Astrocyte of the spinal cord (primary cell): Measurements from ENCODE around the gene OMA1.

Experiments
- DNase-seq: peaks from one replicate; pipeline ENCODE4 v3.0.0; 2011; ENCODE audit warnings: low read depth, low spot score
- H3K4me3 ChIP-seq: 2 replicates; pipeline ENCODE4 v1.5.1; 2011; ENCODE audit warnings: low read depth, mild to moderate bottlenecking, low read length, moderate library complexity
- in situ Hi-C: cut with HindIII; loops from 2 replicates; pipeline ENCODE4 v1.10.0; 2017; ENCODE audit warnings: low sequenced_read_pairs
- TF ChIP-seq, protein P1 (sequence below): IDR thresholded peaks from 2 replicates; pipeline ENCODE4 v1.5.1; 2012; ENCODE audit warnings: low read depth, mild to moderate bottlenecking, low read length, inconsistent platforms

The OMA1 gene

DNA sequence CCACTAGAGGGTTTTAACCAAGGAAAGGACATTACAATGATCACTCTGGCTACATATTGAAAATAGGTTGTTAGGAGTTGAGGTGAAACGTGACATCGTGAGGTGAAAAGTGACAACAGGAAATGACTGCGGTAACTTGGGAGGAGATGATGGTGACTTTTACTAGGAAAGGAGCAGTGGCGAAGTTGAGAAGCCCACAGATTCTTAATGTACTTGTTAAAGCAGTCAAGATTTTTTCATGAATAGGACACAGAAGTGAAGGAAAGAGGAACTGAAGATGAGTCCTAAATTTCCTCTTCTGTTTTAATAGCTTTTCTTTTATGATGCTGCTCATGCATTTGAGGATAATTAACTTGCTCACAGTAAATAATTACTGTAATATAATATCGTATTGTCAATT is 59.5 kb downstream of the OMA1 start:
- TF ChIP-seq, protein P1, sequence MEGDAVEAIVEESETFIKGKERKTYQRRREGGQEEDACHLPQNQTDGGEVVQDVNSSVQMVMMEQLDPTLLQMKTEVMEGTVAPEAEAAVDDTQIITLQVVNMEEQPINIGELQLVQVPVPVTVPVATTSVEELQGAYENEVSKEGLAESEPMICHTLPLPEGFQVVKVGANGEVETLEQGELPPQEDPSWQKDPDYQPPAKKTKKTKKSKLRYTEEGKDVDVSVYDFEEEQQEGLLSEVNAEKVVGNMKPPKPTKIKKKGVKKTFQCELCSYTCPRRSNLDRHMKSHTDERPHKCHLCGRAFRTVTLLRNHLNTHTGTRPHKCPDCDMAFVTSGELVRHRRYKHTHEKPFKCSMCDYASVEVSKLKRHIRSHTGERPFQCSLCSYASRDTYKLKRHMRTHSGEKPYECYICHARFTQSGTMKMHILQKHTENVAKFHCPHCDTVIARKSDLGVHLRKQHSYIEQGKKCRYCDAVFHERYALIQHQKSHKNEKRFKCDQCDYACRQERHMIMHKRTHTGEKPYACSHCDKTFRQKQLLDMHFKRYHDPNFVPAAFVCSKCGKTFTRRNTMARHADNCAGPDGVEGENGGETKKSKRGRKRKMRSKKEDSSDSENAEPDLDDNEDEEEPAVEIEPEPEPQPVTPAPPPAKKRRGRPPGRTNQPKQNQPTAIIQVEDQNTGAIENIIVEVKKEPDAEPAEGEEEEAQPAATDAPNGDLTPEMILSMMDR: no peak
- in situ Hi-C loops: no loop called here
- no peak for DNase-seq

DNA sequence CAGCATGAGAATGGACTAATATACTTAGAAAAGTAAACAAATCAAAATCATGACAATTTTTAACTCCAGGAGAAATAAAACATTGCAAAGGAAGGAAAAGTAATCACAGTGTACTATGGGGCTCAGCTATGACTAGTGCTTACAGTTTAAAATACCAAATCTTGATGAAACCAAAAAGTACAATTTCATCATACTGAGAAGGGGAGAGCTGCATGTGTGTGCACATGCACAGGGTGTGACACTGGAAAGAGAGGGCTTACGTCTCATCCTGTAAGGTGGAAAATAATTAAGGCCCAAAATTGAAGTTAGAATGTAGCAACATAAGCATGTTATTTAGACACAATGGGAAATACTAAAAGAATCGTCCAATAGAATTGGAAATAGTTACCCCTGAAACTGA is 64.6 kb downstream of the OMA1 start:
- in situ Hi-C loops: no loop called here
- TF ChIP-seq, protein P1: no peak
- no peak overlapping the region for H3K4me3 ChIP-seq
- no peak for DNase-seq

More for the DNA sequence above, 59.5 kb downstream of the OMA1 start:
- H3K4me3 ChIP-seq: no peak overlapping the region

DNA sequence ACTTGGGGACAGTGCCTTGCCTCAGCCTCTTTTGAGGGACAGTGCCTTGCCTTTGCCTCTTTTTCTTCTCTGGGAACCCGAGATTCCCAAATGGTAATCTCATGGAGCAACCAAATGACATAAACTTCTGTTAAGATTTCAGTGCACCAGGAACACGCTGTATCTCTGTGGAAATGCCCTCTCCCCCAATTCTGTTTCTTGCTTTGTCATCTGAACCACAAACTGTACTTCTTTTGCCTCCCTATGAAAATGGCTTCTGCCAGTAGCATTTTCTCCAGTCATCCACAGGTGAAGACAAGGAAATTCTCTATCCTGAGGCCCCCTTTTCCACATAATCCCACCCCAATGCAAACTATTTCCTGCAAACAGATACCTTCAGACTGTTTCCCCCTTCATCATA is 66.3 kb downstream of the OMA1 start:
- DNase-seq: no peak
- in situ Hi-C loops: no loop called here
- TF ChIP-seq, protein P1: no peak
- no peak overlapping the region for H3K4me3 ChIP-seq

DNA sequence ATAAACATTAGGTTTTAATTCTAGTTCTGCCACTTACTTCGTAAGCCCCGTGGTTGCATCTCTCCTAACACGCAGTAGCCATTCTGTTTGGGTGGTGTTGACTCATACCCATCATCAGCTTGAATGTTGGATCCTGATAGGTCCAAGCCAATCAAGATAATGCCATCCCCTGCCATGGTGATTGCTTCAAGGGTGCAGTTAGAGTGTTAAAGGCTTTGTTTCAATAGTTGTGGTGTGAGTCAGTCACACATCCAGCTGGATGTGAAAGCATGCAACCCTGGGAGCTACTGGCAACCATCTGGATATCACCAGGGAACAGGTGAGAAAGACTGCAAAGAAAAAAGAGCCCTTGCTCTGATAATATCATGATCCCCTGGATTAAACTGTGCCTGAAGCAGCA is 69.1 kb downstream of the OMA1 start:
- no peak for DNase-seq
- H3K4me3 ChIP-seq: no peak overlapping the region
- TF ChIP-seq, protein P1: no peak
- in situ Hi-C loops: no loop called here

DNA sequence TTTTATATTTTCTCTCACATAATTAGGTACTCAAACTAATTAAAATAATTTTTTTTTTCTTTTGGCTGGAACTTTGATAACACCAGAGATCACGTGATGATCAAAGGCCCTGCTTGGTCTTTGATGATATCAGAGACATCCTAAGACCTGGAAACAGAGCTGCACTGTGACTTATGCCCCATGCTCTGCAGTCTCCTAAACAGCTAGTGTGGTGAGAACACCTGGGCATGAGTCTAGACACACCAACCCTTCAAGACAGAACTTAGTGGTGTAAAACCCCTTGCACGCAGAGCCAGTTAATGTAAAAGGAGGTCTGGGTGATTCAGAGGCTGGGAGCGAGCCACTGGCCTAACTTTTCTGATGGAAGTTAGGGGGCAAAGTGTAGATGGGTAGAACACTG is 70.3 kb downstream of the OMA1 start:
- in situ Hi-C loops: no loop called here
- no peak for DNase-seq
- no peak overlapping the region for H3K4me3 ChIP-seq
- TF ChIP-seq, protein P1: no peak

DNA sequence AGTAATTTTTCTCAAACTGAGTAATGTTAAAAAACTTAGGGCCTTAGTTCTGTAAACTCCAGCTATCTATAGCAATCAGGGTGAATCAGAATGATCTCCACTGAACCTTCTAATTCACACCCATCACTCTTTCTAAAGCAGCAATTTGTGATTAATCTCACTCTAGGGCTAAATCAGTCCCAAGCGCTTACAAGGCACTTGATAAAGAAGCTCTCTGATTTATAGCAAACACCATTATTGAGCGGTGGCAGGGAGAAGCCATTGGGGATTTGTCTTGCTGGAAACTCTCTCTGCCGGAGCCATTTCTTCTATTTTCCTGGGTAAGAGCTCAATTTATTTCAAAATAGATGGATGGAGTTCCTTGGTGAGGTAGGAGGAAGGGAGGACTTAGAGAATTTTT is 77.0 kb downstream of the OMA1 start:
- TF ChIP-seq, protein P1: no peak
- H3K4me3 ChIP-seq: no peak overlapping the region
- no peak for DNase-seq
- in situ Hi-C loops: no loop called here

DNA sequence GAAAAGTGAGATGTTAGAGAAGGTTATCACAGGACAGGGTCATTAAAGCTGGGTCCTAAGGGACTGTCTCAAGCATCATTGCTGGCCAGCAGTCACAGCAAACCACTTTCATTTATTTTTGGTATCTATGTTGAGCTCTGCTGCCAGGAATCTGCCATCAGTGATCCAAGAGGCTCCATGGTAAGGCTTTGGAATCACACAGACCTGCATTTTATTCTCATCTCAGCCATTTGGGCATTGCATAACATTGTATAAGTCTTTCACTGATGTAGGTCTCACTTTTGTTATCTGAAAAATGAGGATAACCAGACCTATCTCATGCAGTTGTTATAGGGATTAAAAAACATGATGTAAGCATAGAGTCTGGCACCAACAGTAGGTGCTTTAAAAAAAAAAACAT is 77.5 kb downstream of the OMA1 start:
- no peak for DNase-seq
- TF ChIP-seq, protein P1: no peak
- H3K4me3 ChIP-seq: no peak overlapping the region
- in situ Hi-C loops: no loop called here
